Caco-2 (cell line): ENCODE results near the gene SPPL2A. TPM values are rescaled to one million over a fixed set of nuclear protein-coding genes. Genes with fewer than 3 reads are reported as not detected.

Experiments used
- BruUV-seq: library from RNA; stranded (reverse); fragments of 400-500 nt; replicated peaks from 2 replicates; lab custom pipeline; 2021; lab: Mats Ljungman, UMichigan
- CTCF ChIA-PET: fragments of 300-600 bp; sonication (Branson Sonifier 250); formaldehyde crosslinking; loops from one replicate; lab custom pipeline; 2022; ENCODE audit warnings: antibody characterized with exemption; lab: Charles Lee
- POLR2A ChIA-PET: fragments of 300-600 bp; sonication (Branson Sonifier 250); formaldehyde crosslinking; loops from one replicate; lab custom pipeline; 2022; ENCODE audit warnings: antibody characterized with exemption; lab: Charles Lee
- DNase-seq, 2 experiments: peaks; one replicate each; pipeline versions ENCODE4 v3.0.0 to v3.0.0-alpha.2; 2020 to 2022
- H3K27me3 ChIP-seq: replicated peaks from 2 replicates; pipeline ENCODE4 v1.6.0; 2011; ENCODE audit warnings: low read length; ENCODE audit not compliant: control insufficient read depth, insufficient read depth
- H3K36me3 ChIP-seq: 2 replicates; pipeline ENCODE4 v1.5.1; 2011; ENCODE audit warnings: low read length; ENCODE audit not compliant: control insufficient read depth, insufficient read depth
- H3K4me1 ChIP-seq: fragments of 250-450 bp; sonication (Bioruptor Pico); 2 replicates; pipeline ENCODE4 v1.5.1; 2020; ENCODE audit warnings: mild to moderate bottlenecking
- H3K4me3 ChIP-seq: 2 replicates; pipeline ENCODE4 v1.5.1; 2011; ENCODE audit warnings: low read depth, mild to moderate bottlenecking, control low read depth, low read length
- H3K9me3 ChIP-seq: fragments of 250-450 bp; sonication (Bioruptor Pico); 2 replicates; pipeline ENCODE4 v1.5.1; 2020; ENCODE audit warnings: mild to moderate bottlenecking, moderate library complexity
- H3K27ac Mint-ChIP-seq: one replicate; pipeline ENCODE4 v1.8.0; 2022; ENCODE audit warnings: mixed read lengths; ENCODE audit not compliant: unreplicated experiment
- H3K27me3 Mint-ChIP-seq: one replicate; pipeline ENCODE4 v1.8.0; 2022; ENCODE audit warnings: mixed read lengths; ENCODE audit not compliant: insufficient read depth, unreplicated experiment
- H3K36me3 Mint-ChIP-seq: one replicate; pipeline ENCODE4 v1.8.0; 2022; ENCODE audit warnings: mild to moderate bottlenecking, mixed read lengths; ENCODE audit not compliant: insufficient read depth, unreplicated experiment
- H3K4me1 Mint-ChIP-seq: one replicate; pipeline ENCODE4 v1.8.0; 2022; ENCODE audit warnings: low read depth, mixed read lengths; ENCODE audit not compliant: unreplicated experiment
- H3K4me3 Mint-ChIP-seq: one replicate; pipeline ENCODE4 v1.8.0; 2022; ENCODE audit warnings: mild to moderate bottlenecking, moderate library complexity, mixed read lengths; ENCODE audit not compliant: unreplicated experiment
- H3K9me3 Mint-ChIP-seq: one replicate; pipeline ENCODE4 v1.8.0; 2022; ENCODE audit warnings: mixed read lengths; ENCODE audit not compliant: unreplicated experiment
- CTCF ChIP-seq, 2 experiments: fragments of 200-600 bp in 1 of 2; IDR thresholded peaks; 1 replicate in 1 of 2; 2 replicates in 1 of 2; pipeline versions ENCODE4 v1.5.1 to v1.8.0; 2011 to 2022; ENCODE audit warnings: antibody characterized with exemption in 1 of 2, control low read depth in 1 of 2, inconsistent platforms in 1 of 2, low read depth in 1 of 2, low read length in 1 of 2, mild to moderate bottlenecking in 1 of 2, moderate library complexity in 1 of 2; ENCODE audit not compliant: insufficient read depth in 1 of 2, severe bottlenecking in 1 of 2, unreplicated experiment in 1 of 2
- intact Hi-C: fragments of 100-400 bp; cut with micrococcal nuclease; formaldehyde crosslinking; loops from one replicate; pipeline ENCODE4 v1.10.0; 2022; ENCODE audit not compliant: unreplicated experiment
- total RNA-seq: library from RNA; stranded (reverse); gene quantifications from 2 replicates; pipeline ENCODE4 v1.2.3, GENCODE V29; 2022

Gene SPPL2A
- total RNA-seq, 1 experiment from 2014 or later = 131 TPM

GRCh38 chr15:50791486-50791885, 26.0 kb upstream of the SPPL2A start:
- Histone ChIP-seq H3K36me3 (no peaks in the 10 kb centered on the region), H3K4me1 (peaks cover 18% of the 10 kb centered on the region), H3K9me3 (no peaks in the 10 kb centered on the region), H3K4me3 (no peak overlapping the region), H3K27me3 (no peaks in the 10 kb centered on the region)
- H3K9me3 Mint-ChIP-seq = no peaks in the 10 kb centered on the region
- no peak overlapping the region for H3K4me3 Mint-ChIP-seq
- no TSS peak for BruUV-seq
- ChIA-PET CTCF (no interaction called here), POLR2A (no interaction called here)
- intact Hi-C loops = no loop called here
- no peak for TF ChIP-seq CTCF (IDR thresholded peaks at IDR 0.05; ENCODE audit: insufficient read depth in 1 of 2, low read depth in 1 of 2, low read length in 1 of 2, severe bottlenecking in 1 of 2, unreplicated experiment in 1 of 2)
- no peaks in the 10 kb centered on the region for H3K27me3 Mint-ChIP-seq
- DNase-seq = no peak
- peak overlapping the region; percentile 42 for H3K27ac Mint-ChIP-seq
- no peaks in the 10 kb centered on the region for H3K36me3 Mint-ChIP-seq
- peaks cover 22% of the 10 kb centered on the region for H3K4me1 Mint-ChIP-seq

- Histone ChIP-seq H3K27me3 (no peaks in the 10 kb centered on the region), H3K36me3 (no peaks in the 10 kb centered on the region), H3K9me3 (no peaks in the 10 kb centered on the region), H3K4me1 (peaks cover 19% of the 10 kb centered on the region), H3K4me3 (no peak overlapping the region)
- TF ChIP-seq CTCF (IDR thresholded peaks at IDR 0.05; ENCODE audit: insufficient read depth in 1 of 2, low read depth in 1 of 2, low read length in 1 of 2, severe bottlenecking in 1 of 2, unreplicated experiment in 1 of 2) = no peak
- Mint-ChIP-seq H3K27ac (peak overlapping the region; percentile 66), H3K27me3 (no peaks in the 10 kb centered on the region), H3K9me3 (no peaks in the 10 kb centered on the region), H3K4me1 (peaks cover 22% of the 10 kb centered on the region), H3K36me3 (no peaks in the 10 kb centered on the region), H3K4me3 (no peak overlapping the region)
- DNase-seq = no peak
- POLR2A ChIA-PET = no interaction called here
- intact Hi-C loops = no loop called here
- no TSS peak for BruUV-seq
- CTCF ChIA-PET = no interaction called here
Measured at GRCh38 chr15:50790778-50791453, 25.4 kb upstream of the SPPL2A start.

GRCh38 chr15:50786871-50787270, 21.4 kb upstream of the SPPL2A start:
- Mint-ChIP-seq H3K9me3 (no peaks in the 10 kb centered on the region), H3K27ac (no peak overlapping the region)
- intact Hi-C loops = no loop called here

More at GRCh38 chr15:50786871-50787270, 21.4 kb upstream of the SPPL2A start:
- no peaks in the 10 kb centered on the region for H3K36me3 ChIP-seq
- Mint-ChIP-seq H3K4me1 (peaks cover 21% of the 10 kb centered on the region), H3K36me3 (no peaks in the 10 kb centered on the region), H3K4me3 (no peak overlapping the region), H3K27me3 (no peaks in the 10 kb centered on the region)
- peaks cover 23% of the 10 kb centered on the region for H3K4me1 ChIP-seq
- no peak overlapping the region for H3K4me3 ChIP-seq
- DNase-seq = no peak
- ChIA-PET POLR2A (interaction anchor here (0.5 to 0.7 kb wide), 2 partner anchors 160 to 412 kb away, joined by 3 to 7 read pairs; no protein-coding TSS in a partner anchor), CTCF (no interaction called here)
- no TSS peak for BruUV-seq
- H3K9me3 ChIP-seq = no peaks in the 10 kb centered on the region
- TF ChIP-seq CTCF (IDR thresholded peaks at IDR 0.05; ENCODE audit: insufficient read depth in 1 of 2, low read depth in 1 of 2, low read length in 1 of 2, severe bottlenecking in 1 of 2, unreplicated experiment in 1 of 2) = no peak
- H3K27me3 ChIP-seq = no peaks in the 10 kb centered on the region
